Thyroid gland (tissue), 4 donors: ENCODE results near the gene ZNF70. TPM values are rescaled to one million over a fixed set of nuclear protein-coding genes. Genes with fewer than 3 reads are reported as not detected.

Experiments
- DNase-seq, 2 donors: peaks; one replicate each; pipeline ENCODE4 v3.0.0-alpha.2; 2019
- H3K27ac ChIP-seq, 3 donors: fragments of 200-600 bp; sonication (generic); 1 replicate in 2 of 3; 2 replicates in 1 of 3; pipeline ENCODE4 v1.5.1; 2016 to 2019; ENCODE audit warnings: mild to moderate bottlenecking in 1 of 3, moderate library complexity in 1 of 3
- H3K27me3 ChIP-seq: fragments of 200-600 bp; sonication (generic); one replicate; pipeline ENCODE4 v1.5.1; 2019
- H3K36me3 ChIP-seq, 2 donors: fragments of 200-600 bp; sonication (generic); one replicate each; pipeline ENCODE4 v1.5.1; 2016 to 2019
- H3K4me1 ChIP-seq, 2 donors: fragments of 200-600 bp; sonication (generic); one replicate each; pipeline ENCODE4 v1.5.1; 2017 to 2019
- H3K4me3 ChIP-seq, 3 donors: fragments of 200-600 bp; sonication (generic); replicated peaks in 1 of 3; 1 replicate in 2 of 3; 2 replicates in 1 of 3; pipeline ENCODE4 v1.5.1; 2016; ENCODE audit warnings: mild to moderate bottlenecking in 1 of 3
- H3K9me3 ChIP-seq: fragments of 200-600 bp; sonication (generic); one replicate; pipeline ENCODE4 v1.5.1; 2017
- CTCF ChIP-seq, 6 experiments: fragments of 200-600 bp in 3 of 6; fragments of 450-650 bp in 3 of 6; sonication (generic) in 3 of 6; IDR thresholded peaks; one replicate each; pipeline ENCODE4 v1.5.1; 2016 to 2019; ENCODE audit warnings: antibody characterized with exemption in 6 of 6, mild to moderate bottlenecking in 2 of 6, inconsistent platforms in 1 of 6, moderate library complexity in 1 of 6
- POLR2A ChIP-seq, 2 donors: fragments of 450-650 bp; IDR thresholded peaks; one replicate each; pipeline ENCODE4 v1.6.1; 2017; ENCODE audit warnings: antibody characterized with exemption in 2 of 2, mild to moderate bottlenecking in 2 of 2, moderate library complexity in 1 of 2
- WGBS, 2 donors: methylation state at CpG; one replicate each; pipeline ENCODE4 v1.1.5; 2017; 5-methylcytosine and 5-hydroxymethylcytosine counted together
- intact Hi-C: fragments of 100-400 bp; cut with DNase I; formaldehyde crosslinking; loops from one replicate; pipeline ENCODE4 v1.15.1; 2023
- total RNA-seq, 4 donors: library from RNA; depleted of rRNA; stranded (reverse); fragments of >200 nt; gene quantifications; one replicate each; pipeline ENCODE4 v1.2.3, GENCODE V29; 2016

ZNF70 gene
- total RNA-seq, 4 donors from 2014 or later, result 5.0 to 10.7 (median 7.4) TPM

GRCh38 chr22:23763954-23764353, 13.0 kb upstream of the ZNF70 start:
- TF ChIP-seq POLR2A (IDR thresholded peaks at IDR 0.05) (no peak), CTCF (IDR thresholded peaks at IDR 0.05) (no peak)
- no peak overlapping the region for H3K4me3 ChIP-seq
- H3K9me3 ChIP-seq, result no peaks in the 10 kb centered on the region
- intact Hi-C loops, result no loop called here
- no peak overlapping the region for H3K27ac ChIP-seq
- no peak for DNase-seq
- 66 to 75% methylated on average over 6 to 7 of the region's 7 CpGs for WGBS, 2 donors
- H3K4me1 ChIP-seq, result peaks cover 11 to 29% of the 10 kb centered on the region in 2 donors
- no peaks in the 10 kb centered on the region for H3K27me3 ChIP-seq
- H3K36me3 ChIP-seq, result no peaks in the 10 kb centered on the region

- no peak for DNase-seq
- 49 to 51% methylated on average over 12 to 15 of the region's 17 CpGs for WGBS, 2 donors
Measured at GRCh38 chr22:23763579-23763945, 12.7 kb upstream of the ZNF70 start.

GRCh38 chr22:23762842-23763578, 12.1 kb upstream of the ZNF70 start, which contains the start of gene C22orf15:
TSS of gene C22orf15 (plus strand) at chr22:23762990. CDS start at chr22:23763307, 317 bp downstream.
- Histone ChIP-seq H3K27me3 (no peaks in the 10 kb centered on the region), H3K4me3 (no peak within 1 kb of the TSS), H3K9me3 (no peaks in the 10 kb centered on the region), H3K36me3 (no peaks in the 10 kb centered on the region), H3K4me1 (peaks cover 11 to 22% of the 10 kb centered on the region in 2 donors), H3K27ac (no peak within 1 kb of the TSS)
- 54 to 69% methylated on average over 21 to 23 of the region's 23 CpGs for WGBS, 2 donors
- DNase-seq, result no peak
- TF ChIP-seq CTCF (IDR thresholded peaks at IDR 0.05), result no peak
- intact Hi-C loops, result no loop called here

More at GRCh38 chr22:23763579-23763945, 12.7 kb upstream of the ZNF70 start:
- intact Hi-C loops, result no loop called here
- H3K9me3 ChIP-seq, result no peaks in the 10 kb centered on the region
- H3K27me3 ChIP-seq, result no peaks in the 10 kb centered on the region
- TF ChIP-seq CTCF (IDR thresholded peaks at IDR 0.05) (no peak), POLR2A (IDR thresholded peaks at IDR 0.05) (no peak)
- H3K27ac ChIP-seq, result no peak overlapping the region
- no peak overlapping the region for H3K4me3 ChIP-seq
- H3K4me1 ChIP-seq, result peaks cover 11 to 25% of the 10 kb centered on the region in 2 donors
- no peaks in the 10 kb centered on the region for H3K36me3 ChIP-seq

GRCh38 chr22:23760056-23760455, 9.1 kb upstream of the ZNF70 start:
- Histone ChIP-seq H3K4me3 (no peak overlapping the region), H3K9me3 (no peaks in the 10 kb centered on the region), H3K27ac (no peak overlapping the region), H3K4me1 (peaks cover 5 to 8% of the 10 kb centered on the region in 2 donors), H3K36me3 (no peaks in the 10 kb centered on the region), H3K27me3 (no peaks in the 10 kb centered on the region)
- TF ChIP-seq POLR2A (IDR thresholded peaks at IDR 0.05), result no peak
- no peak for TF ChIP-seq CTCF (IDR thresholded peaks at IDR 0.05)
- intact Hi-C loops, result no loop called here
- DNase-seq, result no peak
- WGBS, 2 donors, result 80 to 85% methylated on average over 6 of the region's 6 CpGs

- no peak for DNase-seq
- TF ChIP-seq POLR2A (IDR thresholded peaks at IDR 0.05) (no peak), CTCF (IDR thresholded peaks at IDR 0.05) (no peak)
- 92 to 96% methylated on average over 4 of the region's 4 CpGs for WGBS, 2 donors
- H3K27ac ChIP-seq, result no peak overlapping the region
- peaks cover 5 to 8% of the 10 kb centered on the region in 2 donors for H3K4me1 ChIP-seq
- H3K36me3 ChIP-seq, result no peaks in the 10 kb centered on the region
- intact Hi-C loops, result no loop called here
- H3K27me3 ChIP-seq, result no peaks in the 10 kb centered on the region
- no peak overlapping the region for H3K4me3 ChIP-seq
- H3K9me3 ChIP-seq, result no peaks in the 10 kb centered on the region
Measured at GRCh38 chr22:23759566-23759965, 8.7 kb upstream of the ZNF70 start.
